Ascending aorta (tissue), 2 donors: ENCODE data around the gene HGF. TPM values are rescaled to one million over a fixed set of nuclear protein-coding genes. Genes with fewer than 3 reads are reported as not detected.

Source experiments
- DNase-seq, 2 donors: peaks; one replicate each; pipeline ENCODE4 v3.0.0-alpha.2; 2019; ENCODE audit warnings: low spot score in 2 of 2
- H3K27ac ChIP-seq, 2 donors: fragments of 200-600 bp; sonication (generic); one replicate each; pipeline ENCODE4 v1.5.1; 2016 to 2017; ENCODE audit warnings: mild to moderate bottlenecking in 1 of 2
- H3K27me3 ChIP-seq: fragments of 200-600 bp; sonication (generic); one replicate; pipeline ENCODE4 v1.5.1; 2017
- H3K36me3 ChIP-seq, 2 donors: fragments of 200-600 bp; sonication (generic); one replicate each; pipeline ENCODE4 v1.5.1; 2016
- H3K4me1 ChIP-seq, 2 donors: fragments of 200-600 bp; sonication (generic); one replicate each; pipeline ENCODE4 v1.5.1; 2016 to 2017; ENCODE audit warnings: mild to moderate bottlenecking in 1 of 2
- H3K4me3 ChIP-seq, 2 donors: fragments of 200-600 bp; sonication (generic); one replicate each; pipeline ENCODE4 v1.5.1; 2016 to 2017; ENCODE audit warnings: mild to moderate bottlenecking in 1 of 2
- H3K9me3 ChIP-seq, 2 donors: fragments of 200-600 bp; sonication (generic); one replicate each; pipeline ENCODE4 v1.5.1; 2016
- intact Hi-C: fragments of 100-400 bp; cut with DNase I; formaldehyde crosslinking; loops from one replicate; pipeline ENCODE4 v1.15.1; 2023
- total RNA-seq: library from RNA; depleted of rRNA; stranded (reverse); fragments of >200 nt; gene quantifications from one replicate; pipeline ENCODE4 v1.1.0, GENCODE V29; 2016
- TF ChIP-seq, protein P1 (sequence below), 3 experiments: fragments of 200-600 bp in 2 of 3; fragments of 450-650 bp in 1 of 3; sonication (generic) in 2 of 3; IDR thresholded peaks; one replicate each; pipeline ENCODE4 v1.5.1; 2016 to 2019; ENCODE audit warnings: antibody characterized with exemption in 3 of 3, mild to moderate bottlenecking in 1 of 3, moderate library complexity in 1 of 3

The HGF gene
- total RNA-seq, 1 donor from 2014 or later = 11.7 TPM

DNA sequence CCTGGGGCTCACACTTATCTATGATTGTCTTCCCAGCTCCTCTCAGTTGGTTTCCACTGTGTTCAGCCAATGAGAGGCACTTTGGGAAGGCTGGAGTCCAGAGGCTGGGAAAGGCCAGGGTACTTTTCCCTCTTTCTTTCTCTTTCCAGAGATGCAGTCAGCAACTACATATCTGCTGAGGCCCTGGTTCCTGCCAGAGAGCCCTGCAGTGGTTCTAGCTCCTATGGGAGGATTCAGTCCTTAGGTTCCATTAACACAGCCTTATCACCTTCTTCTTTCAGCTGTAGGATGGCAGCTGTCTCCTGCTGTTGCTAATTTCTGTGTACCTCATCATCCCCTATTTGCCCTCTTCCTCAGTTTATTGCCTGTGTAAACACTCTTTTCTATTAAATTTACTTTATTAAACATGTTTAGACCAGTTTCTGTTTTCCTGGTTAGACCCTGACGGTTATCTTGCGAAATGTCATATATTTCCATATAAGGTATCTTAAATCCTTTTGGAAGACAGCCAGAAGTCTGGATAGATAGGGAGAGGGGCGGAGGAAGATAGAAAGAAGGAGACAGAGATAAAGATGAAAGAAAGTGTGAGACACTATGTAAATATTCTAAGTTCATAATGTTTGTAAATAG is 100.3 kb downstream of the HGF start:
- peak overlapping the region; percentile 41 to 47 for H3K27ac ChIP-seq
- intact Hi-C loops = no loop called here

DNA sequence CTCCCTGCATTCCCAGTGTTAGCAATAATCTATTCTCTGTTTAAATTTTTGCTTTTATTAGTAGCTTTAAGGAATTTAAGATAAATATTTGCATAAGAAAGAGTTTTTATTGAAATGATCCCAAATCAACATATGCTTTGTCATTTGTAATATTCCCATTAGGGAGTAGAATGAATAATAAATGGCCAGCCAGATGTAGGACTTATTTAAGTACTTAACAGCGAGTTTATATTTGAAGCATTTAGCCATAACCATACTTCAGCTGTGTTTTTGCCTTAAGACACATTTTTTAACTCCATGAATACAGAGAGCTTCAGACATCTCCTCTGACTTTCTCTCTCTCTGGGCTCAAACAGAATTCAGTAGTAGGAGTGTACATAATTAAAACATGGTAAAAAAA is 103.6 kb downstream of the HGF start:
- Histone ChIP-seq H3K4me1 (peaks cover 0 to 2% of the 10 kb centered on the region in 2 donors), H3K27me3 (no peaks in the 10 kb centered on the region), H3K4me3 (no peak overlapping the region), H3K27ac (no peak overlapping the region), H3K36me3 (no peaks in the 10 kb centered on the region), H3K9me3 (no peaks in the 10 kb centered on the region)
- intact Hi-C loops = no loop called here
- no peak for DNase-seq
- TF ChIP-seq, protein P1, sequence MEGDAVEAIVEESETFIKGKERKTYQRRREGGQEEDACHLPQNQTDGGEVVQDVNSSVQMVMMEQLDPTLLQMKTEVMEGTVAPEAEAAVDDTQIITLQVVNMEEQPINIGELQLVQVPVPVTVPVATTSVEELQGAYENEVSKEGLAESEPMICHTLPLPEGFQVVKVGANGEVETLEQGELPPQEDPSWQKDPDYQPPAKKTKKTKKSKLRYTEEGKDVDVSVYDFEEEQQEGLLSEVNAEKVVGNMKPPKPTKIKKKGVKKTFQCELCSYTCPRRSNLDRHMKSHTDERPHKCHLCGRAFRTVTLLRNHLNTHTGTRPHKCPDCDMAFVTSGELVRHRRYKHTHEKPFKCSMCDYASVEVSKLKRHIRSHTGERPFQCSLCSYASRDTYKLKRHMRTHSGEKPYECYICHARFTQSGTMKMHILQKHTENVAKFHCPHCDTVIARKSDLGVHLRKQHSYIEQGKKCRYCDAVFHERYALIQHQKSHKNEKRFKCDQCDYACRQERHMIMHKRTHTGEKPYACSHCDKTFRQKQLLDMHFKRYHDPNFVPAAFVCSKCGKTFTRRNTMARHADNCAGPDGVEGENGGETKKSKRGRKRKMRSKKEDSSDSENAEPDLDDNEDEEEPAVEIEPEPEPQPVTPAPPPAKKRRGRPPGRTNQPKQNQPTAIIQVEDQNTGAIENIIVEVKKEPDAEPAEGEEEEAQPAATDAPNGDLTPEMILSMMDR (IDR thresholded peaks at IDR 0.05) = no peak

More for the DNA sequence above, 100.3 kb downstream of the HGF start:
- H3K36me3 ChIP-seq = no peaks in the 10 kb centered on the region
- H3K4me3 ChIP-seq = no peak overlapping the region
- TF ChIP-seq, protein P1 (IDR thresholded peaks at IDR 0.05) = no peak
- DNase-seq = no peak
- H3K27me3 ChIP-seq = no peaks in the 10 kb centered on the region
- H3K4me1 ChIP-seq = peaks cover 4% of the 10 kb centered on the region in 2 donors
- H3K9me3 ChIP-seq = no peaks in the 10 kb centered on the region

DNA sequence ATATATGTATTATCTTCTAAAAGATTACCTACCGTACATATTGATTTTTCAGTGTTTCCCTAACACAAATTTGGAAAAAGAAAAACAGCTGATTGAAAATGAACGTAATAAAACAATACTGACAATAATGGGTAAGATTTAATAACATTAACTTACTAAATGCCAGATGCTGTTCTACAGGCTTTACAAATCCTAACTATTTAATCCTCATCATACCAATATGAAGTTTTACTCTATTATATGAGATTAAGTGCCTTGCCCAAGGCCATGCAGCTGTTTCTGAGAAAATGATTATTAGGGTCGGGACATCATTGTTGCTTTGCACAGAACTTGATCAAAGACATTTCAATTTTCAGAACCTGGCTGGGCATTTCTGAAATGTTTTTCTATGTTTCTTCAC is 104.6 kb downstream of the HGF start:
- TF ChIP-seq, protein P1 (IDR thresholded peaks at IDR 0.05) = no peak
- H3K36me3 ChIP-seq = no peaks in the 10 kb centered on the region
- DNase-seq = no peak
- H3K4me1 ChIP-seq = peaks cover 0 to 2% of the 10 kb centered on the region in 2 donors
- H3K4me3 ChIP-seq = no peak overlapping the region
- H3K27me3 ChIP-seq = no peaks in the 10 kb centered on the region
- H3K9me3 ChIP-seq = peaks cover 0 to 7% of the 10 kb centered on the region in 2 donors
- peak overlapping the region in 1 of 2 donors; percentile 74 for H3K27ac ChIP-seq
- intact Hi-C loops = no loop called here

DNA sequence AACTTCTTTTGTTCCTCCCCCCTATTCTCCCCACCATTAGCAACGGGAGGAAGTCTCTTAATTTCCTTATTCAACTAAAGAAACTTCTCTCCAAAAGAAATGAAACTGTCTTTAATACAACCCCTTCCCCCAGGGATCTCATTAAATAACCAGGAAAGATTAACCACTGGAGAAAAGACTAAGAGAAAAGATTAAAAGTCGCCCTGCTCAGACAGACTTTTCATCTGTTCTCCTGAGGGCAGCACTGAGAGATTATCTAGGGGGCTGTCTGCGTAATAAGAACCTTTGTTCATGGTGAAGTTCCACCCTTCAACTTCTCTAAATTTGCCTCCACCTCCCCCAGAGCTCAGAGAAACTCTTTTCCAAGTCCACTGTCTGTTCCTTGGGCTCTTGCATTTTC is 105.5 kb downstream of the HGF start:
- Histone ChIP-seq H3K9me3 (peaks cover 0 to 7% of the 10 kb centered on the region in 2 donors), H3K27me3 (no peaks in the 10 kb centered on the region), H3K4me3 (no peak overlapping the region), H3K36me3 (no peaks in the 10 kb centered on the region), H3K4me1 (peaks cover 0 to 2% of the 10 kb centered on the region in 2 donors), H3K27ac (peak overlapping the region; percentile 54 to 74)
- TF ChIP-seq, protein P1 (IDR thresholded peaks at IDR 0.05) = no peak
- no peak for DNase-seq
- intact Hi-C loops = loop anchor here (5.0 kb wide), 1 partner anchor 42 kb away; no protein-coding TSS in a partner anchor

DNA sequence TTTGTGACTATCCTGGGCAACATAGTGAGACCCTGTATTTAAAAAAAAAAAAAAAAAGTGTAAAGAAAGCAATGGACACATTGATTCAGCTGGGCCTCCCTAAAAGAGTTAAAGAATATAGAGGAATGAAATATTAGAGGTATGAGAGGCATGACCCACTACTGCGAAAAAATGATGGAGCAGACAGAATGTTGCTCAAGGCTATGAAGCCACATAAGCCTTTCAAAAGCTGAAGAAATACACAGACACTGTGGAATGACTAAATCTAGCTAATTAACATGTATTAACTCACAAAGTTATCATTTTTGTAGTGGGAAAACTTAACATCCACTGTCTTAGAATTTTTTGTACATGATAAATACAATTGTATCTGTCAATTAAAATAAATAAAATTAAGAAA is 107.3 kb downstream of the HGF start:
- TF ChIP-seq, protein P1 (IDR thresholded peaks at IDR 0.05) = no peak
- Histone ChIP-seq H3K27me3 (no peaks in the 10 kb centered on the region), H3K36me3 (no peaks in the 10 kb centered on the region), H3K4me1 (peaks cover 0 to 2% of the 10 kb centered on the region in 2 donors), H3K4me3 (no peak overlapping the region), H3K9me3 (peaks cover 0 to 7% of the 10 kb centered on the region in 2 donors), H3K27ac (peak overlapping the region; percentile 9 to 41)
- no peak for DNase-seq
- intact Hi-C loops = loop anchor here (5.0 kb wide), 1 partner anchor 40 kb away; no protein-coding TSS in a partner anchor
